Upper lobe of right lung (tissue), 1 donor: ENCODE data around the gene RABGGTA. TPM values are rescaled to one million over a fixed set of nuclear protein-coding genes. Genes with fewer than 3 reads are reported as not detected.

Experiments used
- ATAC-seq: fragments of 200-7000 bp; cut with Tn5 transposase; one replicate; pipeline ENCODE4 v1.9.1; 2020; ENCODE audit warnings: mild to moderate bottlenecking, moderate library complexity
- DNase-seq: peaks from one replicate; pipeline ENCODE4 v3.0.0-alpha.2; 2020
- H3K27ac ChIP-seq: fragments of 200-600 bp; one replicate; pipeline ENCODE4 v1.8.0; 2022
- H3K27me3 ChIP-seq: fragments of 200-600 bp; one replicate; pipeline ENCODE4 v1.8.0; 2022; ENCODE audit warnings: mild to moderate bottlenecking
- H3K36me3 ChIP-seq: fragments of 200-600 bp; one replicate; pipeline ENCODE4 v1.8.0; 2022
- H3K4me1 ChIP-seq: fragments of 200-600 bp; one replicate; pipeline ENCODE4 v1.8.0; 2022
- H3K4me3 ChIP-seq: fragments of 200-600 bp; one replicate; pipeline ENCODE4 v1.8.0; 2022; ENCODE audit warnings: mild to moderate bottlenecking
- H3K9me3 ChIP-seq: fragments of 200-600 bp; one replicate; pipeline ENCODE4 v1.8.0; 2022
- CTCF ChIP-seq: fragments of 200-600 bp; IDR thresholded peaks from one replicate; pipeline ENCODE4 v1.8.0; 2022; ENCODE audit warnings: antibody characterized with exemption
- intact Hi-C: fragments of 100-400 bp; cut with DNase I; formaldehyde crosslinking; loops from one replicate; pipeline ENCODE4 v1.11.0; 2022
- total RNA-seq: library from RNA; stranded (reverse); fragmentation: NEBNext Ultra II Directional; extraction: Animal tissue kit (Norgen Biotek cat#: 25700); gene quantifications from one replicate; pipeline ENCODE4 v1.2.1, GENCODE V29; 2021
- donor health status: DM: no; HTN: yes; CAD: no; lungs with severe emphysema.

The RABGGTA gene
- total RNA-seq, 1 donor from 2014 or later: 50.3 TPM

- Histone ChIP-seq H3K4me3 (no peak overlapping the region), H3K27me3 (no peaks in the 10 kb centered on the region), H3K27ac (no peak overlapping the region), H3K36me3 (peaks cover 31% of the 10 kb centered on the region), H3K9me3 (no peaks in the 10 kb centered on the region), H3K4me1 (peaks cover 4% of the 10 kb centered on the region)
- TF ChIP-seq CTCF: no peak
- DNase-seq (no peak), ATAC-seq (no peak)
- intact Hi-C loops: no loop called here
Observed at GRCh38 chr14:24263848-24264247, 7.5 kb downstream of the RABGGTA start.

- TF ChIP-seq CTCF: no peak
Observed at GRCh38 chr14:24262821-24263733, 8.3 kb downstream of the RABGGTA start, which contains the start of gene TGM1. Gene TGM1, minus strand, starts transcription at chr14:24263177. Its CDS starts 825 bp downstream, at chr14:24262352.

GRCh38 chr14:24261969-24262327 is 9.4 kb downstream of the RABGGTA start:
- intact Hi-C loops: no loop called here

More at GRCh38 chr14:24262821-24263733, 8.3 kb downstream of the RABGGTA start, which contains the start of gene TGM1:
- no peaks in the 10 kb centered on the region for H3K9me3 ChIP-seq
- intact Hi-C loops: no loop called here
- no peaks in the 10 kb centered on the region for H3K27me3 ChIP-seq
- no peak for DNase-seq
- ATAC-seq: no peak
- peaks cover 28% of the 10 kb centered on the region for H3K36me3 ChIP-seq
- no peak within 1 kb of the TSS for H3K27ac ChIP-seq
- peaks cover 5% of the 10 kb centered on the region for H3K4me1 ChIP-seq
- no peak within 1 kb of the TSS for H3K4me3 ChIP-seq

GRCh38 chr14:24261256-24261968 is 10.0 kb downstream of the RABGGTA start:
- peaks cover 15% of the 10 kb centered on the region for H3K36me3 ChIP-seq
- TF ChIP-seq CTCF: no peak
- no peaks in the 10 kb centered on the region for H3K9me3 ChIP-seq
- H3K27ac ChIP-seq: no peak overlapping the region
- H3K27me3 ChIP-seq: no peaks in the 10 kb centered on the region
- DNase-seq (no peak), ATAC-seq (no peak)
- H3K4me1 ChIP-seq: peaks cover 5% of the 10 kb centered on the region
- intact Hi-C loops: no loop called here
- H3K4me3 ChIP-seq: no peak overlapping the region

More at GRCh38 chr14:24261969-24262327, 9.4 kb downstream of the RABGGTA start:
- no peak for DNase-seq
- Histone ChIP-seq H3K4me3 (no peak overlapping the region), H3K4me1 (peaks cover 5% of the 10 kb centered on the region), H3K36me3 (peaks cover 20% of the 10 kb centered on the region), H3K9me3 (no peaks in the 10 kb centered on the region), H3K27ac (no peak overlapping the region), H3K27me3 (no peaks in the 10 kb centered on the region)
- no peak for ATAC-seq
- no peak for TF ChIP-seq CTCF

GRCh38 chr14:24260780-24261157 is 10.6 kb downstream of the RABGGTA start:
- Histone ChIP-seq H3K27ac (no peak overlapping the region), H3K4me3 (no peak overlapping the region), H3K36me3 (peaks cover 10% of the 10 kb centered on the region), H3K27me3 (no peaks in the 10 kb centered on the region), H3K4me1 (peaks cover 5% of the 10 kb centered on the region), H3K9me3 (no peaks in the 10 kb centered on the region)
- ATAC-seq (no peak), DNase-seq (no peak)
- intact Hi-C loops: no loop called here
- no peak for TF ChIP-seq CTCF
